Dedifferentiated amniotic fluid mesenchymal stem cell (primary cell): ENCODE measurements around the gene ARID5B.
A peak's percentile ranks its signal among the peaks of the same experiment; 100 is the strongest.
"Not testable (repeated sequence)": the region's sequence is repeated elsewhere in the genome, so short reads cannot be mapped to it uniquely, and the experiment has no call there.

Experiments
- DNase-seq: peaks from one replicate; pipeline ENCODE4 v3.0.0-alpha.2; 2016; ENCODE audit errors: extremely low spot score

Gene ARID5B

GRCh38 chr10:62016623-62017490 is 115.4 kb downstream of the ARID5B start:
- no peak for DNase-seq

- peak; percentile 32 for DNase-seq
These were observed 116.0 kb downstream of the ARID5B start for GRCh38 chr10:62017491-62017870.

- DNase-seq = no peak
These were observed 116.8 kb downstream of the ARID5B start for GRCh38 chr10:62018131-62018911.

- DNase-seq = no peak
These were observed 117.7 kb downstream of the ARID5B start for GRCh38 chr10:62019013-62019684.

DNA sequence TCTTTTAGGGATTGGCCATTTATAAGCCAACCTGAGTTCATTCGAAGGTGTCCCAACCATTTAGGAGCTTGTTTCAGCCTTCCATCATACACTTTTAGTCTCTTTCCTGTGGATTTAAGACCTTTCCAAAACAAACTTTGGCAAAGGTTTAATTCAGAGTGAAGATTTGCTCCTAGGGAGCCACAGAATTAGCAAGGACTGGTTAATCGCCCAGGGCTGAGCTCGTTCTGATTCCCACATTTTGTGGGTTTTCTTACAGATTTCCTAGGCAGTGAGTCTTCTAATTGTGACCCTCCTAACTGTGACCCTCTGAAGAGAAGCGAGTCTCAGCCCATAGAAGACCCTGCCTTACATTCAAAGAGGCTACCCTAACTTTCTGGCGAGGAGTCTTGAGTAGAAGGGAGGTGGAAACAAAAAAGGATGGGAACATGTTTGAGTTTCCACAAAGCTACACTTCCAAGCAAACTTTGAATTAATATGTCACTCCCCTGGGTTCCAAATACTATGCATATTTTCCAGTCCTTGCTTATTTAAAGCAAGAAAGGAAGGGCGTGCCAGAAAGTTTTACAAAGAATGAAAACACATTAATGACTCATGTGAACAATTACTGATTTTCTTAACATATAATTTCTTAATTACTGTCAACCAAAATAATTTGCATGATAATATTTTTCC is 118.3 kb downstream of the ARID5B start:
- no peak for DNase-seq

GRCh38 chr10:62021128-62021665 is 119.7 kb downstream of the ARID5B start:
- no peak for DNase-seq

DNA sequence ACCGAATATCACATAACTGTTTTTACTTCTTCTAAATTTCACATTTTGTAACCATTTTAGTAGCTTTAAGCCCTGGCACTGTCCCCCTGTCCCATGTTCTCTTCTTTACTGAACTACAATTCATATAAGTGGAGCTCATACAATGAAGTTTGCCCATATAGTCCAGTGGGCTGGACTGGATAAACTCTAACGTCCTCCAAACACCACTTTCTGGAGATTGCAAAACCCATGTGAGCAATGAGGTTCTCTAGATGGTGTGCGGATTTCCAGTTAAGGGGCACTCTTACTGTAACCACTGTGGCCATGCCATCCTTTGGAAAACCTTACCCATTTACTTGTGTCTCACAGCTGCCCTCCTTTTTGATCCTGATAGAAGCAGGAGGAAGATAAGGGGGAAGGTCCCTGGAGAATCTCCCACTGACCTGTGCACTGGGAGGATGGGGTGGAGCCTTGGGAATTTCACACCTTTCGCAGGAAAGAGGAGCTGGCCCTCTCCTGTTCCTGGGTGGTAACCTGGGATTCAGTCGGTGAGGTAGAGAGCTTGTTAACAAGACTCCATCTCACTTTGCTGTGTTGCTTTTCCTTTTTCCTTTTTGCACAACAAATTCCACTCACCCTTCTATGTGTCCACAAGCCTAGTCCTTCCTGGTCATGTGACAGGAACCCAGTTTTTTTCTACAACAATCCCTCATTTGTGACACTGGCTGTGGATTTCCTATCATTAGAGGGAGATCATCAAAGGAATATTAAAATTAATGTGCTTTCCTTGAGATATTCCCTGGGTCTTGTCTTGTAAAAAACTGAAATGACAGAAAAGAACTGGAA is 120.7 kb downstream of the ARID5B start:
- no peak for DNase-seq

DNA sequence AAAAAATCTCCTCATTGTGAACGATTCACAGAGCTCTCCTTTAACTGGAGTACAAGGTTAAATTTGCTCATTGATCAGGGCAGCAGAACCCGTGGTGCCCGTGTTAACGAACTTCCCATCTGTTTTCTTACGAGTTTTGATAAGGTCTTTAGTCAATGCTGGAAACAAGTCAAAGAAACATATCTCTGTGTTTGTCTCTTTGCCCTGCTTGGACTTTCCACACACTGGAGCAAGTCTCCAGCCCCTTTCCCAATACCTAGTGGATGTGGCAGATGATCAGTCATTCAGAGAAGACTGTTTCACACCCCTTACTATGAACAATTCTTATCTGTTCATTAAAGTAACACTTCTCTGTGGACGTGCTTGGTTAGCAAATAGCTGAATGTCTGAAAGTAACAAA is 121.3 kb downstream of the ARID5B start:
- no peak for DNase-seq

DNA sequence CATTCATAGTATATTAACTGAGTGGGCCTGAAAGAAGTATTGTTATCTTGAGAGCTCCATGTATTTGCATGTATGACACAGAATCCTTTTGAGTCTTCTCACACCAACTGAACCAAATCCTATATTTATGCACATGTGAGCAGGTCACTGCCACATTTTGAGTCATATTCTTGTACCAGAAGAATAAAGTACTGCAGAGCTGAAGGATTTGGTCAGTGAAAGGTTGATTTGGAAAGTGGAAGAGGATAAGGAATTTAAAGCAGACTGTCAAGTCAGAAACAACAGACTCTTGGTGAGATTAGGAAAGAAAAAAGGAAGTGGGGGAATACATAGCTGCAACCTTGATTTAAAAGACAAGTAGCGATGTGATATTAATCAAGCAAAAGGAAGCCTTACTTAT is 121.8 kb downstream of the ARID5B start:
- DNase-seq = no peak

DNA sequence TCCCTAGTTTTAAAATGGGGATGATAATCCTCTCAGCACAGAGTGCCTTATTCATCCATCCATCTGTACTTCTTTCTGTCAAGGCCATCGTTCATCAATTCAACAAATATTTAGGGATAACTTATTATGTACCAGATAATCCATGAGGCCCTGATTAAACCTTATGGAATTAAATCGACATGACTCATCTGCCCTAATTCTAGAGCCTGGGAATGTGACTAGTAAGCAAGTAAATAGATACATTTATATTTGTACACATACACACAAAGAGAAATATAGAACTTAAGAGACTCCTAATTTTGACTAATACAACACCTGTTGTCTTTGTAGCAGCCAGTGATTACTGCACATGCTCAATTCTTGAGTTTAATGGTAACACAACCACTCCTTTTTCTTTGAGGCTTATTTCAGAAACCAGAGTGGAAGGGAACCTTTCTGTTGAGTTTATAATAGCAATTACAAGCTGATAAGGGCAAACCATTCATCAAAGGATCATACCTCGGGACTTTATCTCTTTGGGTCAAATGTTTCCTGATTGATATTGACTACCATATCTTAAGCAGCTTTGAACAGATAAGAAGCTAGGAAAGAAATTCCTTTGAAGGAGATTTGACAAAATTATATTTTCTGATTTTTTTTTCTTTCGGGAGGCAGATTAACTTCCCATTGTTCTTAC is 122.7 kb downstream of the ARID5B start:
- no peak for DNase-seq

DNA sequence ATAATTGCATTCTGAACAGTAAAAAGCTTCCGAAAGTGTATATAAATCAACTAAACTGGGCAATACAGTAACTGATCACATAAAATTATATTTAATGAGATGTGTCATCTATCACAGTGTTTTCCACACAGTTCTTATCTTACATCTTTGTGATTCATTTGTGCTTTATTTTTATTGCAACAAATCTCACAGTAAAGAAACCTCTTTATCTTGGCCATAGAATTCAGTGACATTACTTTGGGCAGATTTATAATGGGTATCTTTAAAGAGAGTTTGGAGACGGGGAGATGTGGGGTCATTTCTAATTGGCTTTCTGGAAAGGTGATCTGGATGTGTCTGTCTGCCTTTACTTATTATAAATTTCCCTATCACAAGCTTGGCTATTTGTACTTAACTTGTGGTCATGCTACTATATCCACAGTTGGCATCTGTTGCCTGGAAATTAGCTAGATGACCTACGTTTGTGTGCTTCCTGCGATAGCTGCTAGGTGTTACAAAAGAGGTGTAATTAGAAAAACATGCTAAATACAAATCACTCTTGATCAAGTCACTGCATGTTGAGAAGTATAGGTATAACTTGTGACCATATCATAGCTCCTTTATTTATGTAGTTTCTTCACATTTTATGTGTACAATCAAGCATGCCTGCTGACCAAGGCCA is 123.8 kb downstream of the ARID5B start:
- DNase-seq = no peak

- no peak for DNase-seq
These were observed 124.7 kb downstream of the ARID5B start for GRCh38 chr10:62025901-62026879.

- DNase-seq = no peak
These were observed 126.5 kb downstream of the ARID5B start for GRCh38 chr10:62027841-62028501.

- not testable (repeated sequence) for DNase-seq
These were observed 127.0 kb downstream of the ARID5B start for GRCh38 chr10:62028502-62028842.

DNA sequence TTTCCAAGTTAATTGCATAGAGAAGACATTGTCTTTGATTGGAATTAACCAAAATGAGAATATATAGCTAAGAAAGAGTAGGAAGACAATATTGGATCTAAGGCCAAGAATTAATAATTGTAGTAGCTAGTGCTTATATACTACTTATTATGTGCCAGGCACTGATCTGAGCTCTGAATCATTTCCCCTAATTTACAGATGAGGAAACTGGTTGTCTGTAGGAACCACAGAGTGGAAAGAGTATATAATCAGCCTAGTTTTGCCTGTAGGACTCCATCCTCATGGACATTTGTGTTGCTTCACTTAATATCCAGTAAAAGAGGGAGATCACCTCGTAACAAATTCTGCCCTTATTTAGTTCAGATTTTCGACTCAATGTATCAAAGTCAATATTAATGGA is 127.9 kb downstream of the ARID5B start:
- DNase-seq = no peak

DNA sequence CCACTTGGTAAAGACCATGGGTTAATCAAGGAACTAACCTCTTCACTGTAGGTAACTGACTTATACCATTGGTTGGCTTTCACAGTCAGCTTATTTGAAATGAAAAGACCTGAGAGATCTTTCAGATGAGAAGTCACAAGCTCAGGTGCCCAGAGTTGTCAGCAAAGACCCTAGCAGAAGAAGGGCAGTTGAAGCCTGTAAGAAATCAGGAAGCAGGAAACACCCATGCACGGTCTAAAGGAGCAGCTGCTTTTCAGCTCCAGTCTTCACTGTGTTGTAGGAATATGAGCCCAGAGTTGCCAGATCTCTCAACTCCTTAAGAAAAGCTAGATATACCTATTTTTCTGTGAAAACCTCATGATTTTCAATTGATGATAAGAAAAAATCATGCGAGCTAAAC is 130.0 kb downstream of the ARID5B start:
- no peak for DNase-seq

DNA sequence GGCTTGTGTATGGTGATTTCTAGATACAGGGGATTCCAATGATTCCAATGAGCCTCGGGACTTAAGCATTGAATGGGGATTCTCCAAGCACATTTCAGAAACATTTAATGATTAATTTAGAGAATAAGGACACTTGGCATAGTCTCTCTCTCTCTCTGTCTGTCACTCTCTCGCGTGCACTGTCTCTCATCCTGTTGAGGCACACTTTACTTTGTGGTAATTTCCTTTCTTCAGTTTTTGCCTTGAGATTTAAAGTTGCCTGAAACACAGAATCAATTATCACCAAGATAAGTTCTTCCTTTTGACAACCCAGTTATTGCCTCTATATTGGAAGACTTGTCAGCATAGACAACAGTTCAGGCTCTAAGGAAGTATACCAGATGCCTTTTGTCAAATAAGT is 131.6 kb downstream of the ARID5B start:
- no peak for DNase-seq

DNA sequence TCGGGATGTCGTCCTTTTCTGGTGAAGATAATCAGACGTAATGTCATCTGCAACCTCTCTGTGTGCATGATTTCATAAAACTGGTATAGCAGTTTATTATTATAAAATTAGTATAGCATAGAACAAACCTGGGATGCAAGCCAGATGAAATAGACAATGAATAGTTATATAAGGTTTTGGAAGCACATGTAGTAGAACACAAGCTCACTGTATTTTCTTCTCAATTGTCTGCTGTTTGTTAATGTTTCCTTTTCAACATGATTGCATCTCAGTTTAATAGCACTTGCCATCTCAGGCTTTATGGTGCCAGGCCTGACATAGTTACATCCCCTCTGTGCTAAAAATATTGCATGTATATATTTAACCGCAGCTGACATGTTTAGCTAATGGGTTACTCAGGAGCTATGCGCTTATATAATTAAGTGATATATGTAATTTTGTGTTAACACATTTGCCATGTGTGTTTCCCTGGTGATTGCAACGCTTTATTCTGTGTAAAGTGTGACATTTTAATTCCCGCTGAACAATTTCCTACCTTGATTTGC is 132.7 kb downstream of the ARID5B start:
- DNase-seq = no peak
